Calu3 (cell line): ENCODE measurements around the gene SLC16A10. TPM values are rescaled to one million over a fixed set of nuclear protein-coding genes. Genes with fewer than 3 reads are reported as not detected.

Experiments
- BruUV-seq: library from RNA; stranded (reverse); fragments of 400-500 nt; replicated peaks from 2 replicates; lab custom pipeline; 2021; lab: Mats Ljungman, UMichigan
- CTCF ChIA-PET: fragments of 300-600 bp; sonication (Branson Sonifier 250); formaldehyde crosslinking; loops from one replicate; lab custom pipeline; 2022; ENCODE audit warnings: antibody characterized with exemption; lab: Charles Lee
- DNase-seq: peaks from one replicate; pipeline ENCODE4 v3.0.0; 2022
- H3K27ac Mint-ChIP-seq: one replicate; pipeline ENCODE4 v1.8.0; 2022; ENCODE audit warnings: mixed read lengths; ENCODE audit not compliant: unreplicated experiment
- H3K27me3 Mint-ChIP-seq: one replicate; pipeline ENCODE4 v1.8.0; 2022; ENCODE audit warnings: mixed read lengths; ENCODE audit not compliant: unreplicated experiment
- H3K36me3 Mint-ChIP-seq: one replicate; pipeline ENCODE4 v1.8.0; 2022; ENCODE audit warnings: mild to moderate bottlenecking, moderate library complexity, mixed read lengths; ENCODE audit not compliant: insufficient read depth, unreplicated experiment
- H3K4me1 Mint-ChIP-seq: one replicate; pipeline ENCODE4 v1.8.0; 2022; ENCODE audit warnings: mild to moderate bottlenecking, low read depth, mixed read lengths; ENCODE audit not compliant: unreplicated experiment
- H3K4me3 Mint-ChIP-seq: one replicate; pipeline ENCODE4 v1.8.0; 2022; ENCODE audit warnings: mild to moderate bottlenecking, low read depth, moderate library complexity, mixed read lengths; ENCODE audit not compliant: unreplicated experiment
- H3K9me3 Mint-ChIP-seq: one replicate; pipeline ENCODE4 v1.8.0; 2022; ENCODE audit warnings: low read depth, mixed read lengths; ENCODE audit not compliant: unreplicated experiment
- CTCF ChIP-seq: fragments of 200-600 bp; IDR thresholded peaks from one replicate; pipeline ENCODE4 v1.8.0; 2022; ENCODE audit warnings: antibody characterized with exemption; ENCODE audit not compliant: unreplicated experiment
- intact Hi-C: fragments of 100-400 bp; cut with micrococcal nuclease; formaldehyde crosslinking; loops from one replicate; pipeline ENCODE4 v1.10.0; 2022; ENCODE audit not compliant: unreplicated experiment
- total RNA-seq: library from RNA; stranded (reverse); gene quantifications from 2 replicates; pipeline ENCODE4 v1.2.3, GENCODE V29; 2022

The SLC16A10 gene
- total RNA-seq, 1 experiment from 2014 or later, result 2.6 TPM

- H3K4me1 Mint-ChIP-seq, result peaks cover 12% of the 10 kb centered on the region
- H3K36me3 Mint-ChIP-seq, result no peaks in the 10 kb centered on the region
- no peaks in the 10 kb centered on the region for H3K27me3 Mint-ChIP-seq
- intact Hi-C loops, result no loop called here
- DNase-seq, result no peak
- peaks cover 3% of the 10 kb centered on the region for H3K9me3 Mint-ChIP-seq
- H3K27ac Mint-ChIP-seq, result no peak overlapping the region
- BruUV-seq, result no TSS peak
- CTCF ChIA-PET, result no interaction called here
- no peak for TF ChIP-seq CTCF
- H3K4me3 Mint-ChIP-seq, result no peak overlapping the region
Observed at GRCh38 chr6:111195656-111196055, 108.4 kb downstream of the SLC16A10 start.

GRCh38 chr6:111198841-111199240 is 111.5 kb downstream of the SLC16A10 start:
- no peak for TF ChIP-seq CTCF
- Mint-ChIP-seq H3K9me3 (no peaks in the 10 kb centered on the region), H3K36me3 (no peaks in the 10 kb centered on the region), H3K27ac (no peak overlapping the region), H3K27me3 (no peaks in the 10 kb centered on the region), H3K4me1 (peaks cover 19% of the 10 kb centered on the region), H3K4me3 (no peak overlapping the region)
- CTCF ChIA-PET, result no interaction called here
- no peak for DNase-seq
- no TSS peak for BruUV-seq
- intact Hi-C loops, result no loop called here

GRCh38 chr6:111199935-111200334 is 112.6 kb downstream of the SLC16A10 start:
- CTCF ChIA-PET, result interaction anchor here (0.7 to 1.0 kb wide), 3 partner anchors 59 to 172 kb away, joined by 3 to 5 read pairs (median 3); a partner anchor contains a TSS
- DNase-seq, result no peak
- Mint-ChIP-seq H3K4me1 (peaks cover 19% of the 10 kb centered on the region), H3K36me3 (no peaks in the 10 kb centered on the region), H3K27ac (no peak overlapping the region), H3K9me3 (no peaks in the 10 kb centered on the region), H3K4me3 (peak overlapping the region; percentile 19), H3K27me3 (no peaks in the 10 kb centered on the region)
- intact Hi-C loops, result no loop called here
- no TSS peak for BruUV-seq
- no peak for TF ChIP-seq CTCF

GRCh38 chr6:111200350-111201243 is 113.3 kb downstream of the SLC16A10 start:
- Mint-ChIP-seq H3K36me3 (no peaks in the 10 kb centered on the region), H3K4me3 (peak overlapping the region; percentile 19), H3K9me3 (no peaks in the 10 kb centered on the region), H3K4me1 (peaks cover 19% of the 10 kb centered on the region), H3K27ac (no peak overlapping the region), H3K27me3 (no peaks in the 10 kb centered on the region)
- no peak for TF ChIP-seq CTCF
- CTCF ChIA-PET, result interaction anchor here (0.9 to 1.0 kb wide), 2 partner anchors 58 to 173 kb away, joined by 3 to 5 read pairs; a partner anchor contains a TSS
- no TSS peak for BruUV-seq
- intact Hi-C loops, result no loop called here
- no peak for DNase-seq
